ENCODE results near the gene WDR31. TPM values are rescaled to one million over a fixed set of nuclear protein-coding genes. Genes with fewer than 3 reads are reported as not detected.

Gene WDR31
- total RNA-seq, 1 donor from 2014 or later, result 0.35 TPM

DNA sequence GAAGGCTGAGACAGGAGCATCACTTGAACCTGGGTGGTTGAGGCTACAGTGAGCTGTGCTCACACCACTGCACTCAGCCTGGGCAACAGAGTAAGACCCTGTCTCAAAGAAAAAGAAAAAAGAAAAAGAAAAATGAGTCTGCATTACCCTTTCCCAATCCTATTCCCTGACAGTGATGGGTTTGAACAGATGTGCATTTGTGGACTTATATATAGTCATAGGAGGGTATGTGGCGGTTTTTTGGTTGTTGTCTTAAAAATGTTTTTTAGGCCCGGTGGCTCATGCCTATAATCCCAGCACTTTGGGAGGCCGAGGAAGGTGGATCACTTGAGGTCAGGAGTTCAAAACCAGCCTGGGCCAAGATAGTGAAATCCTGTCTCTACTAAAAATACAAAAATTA, 23.3 kb upstream of the WDR31 start:
- no peak overlapping the region for H3K4me3 ChIP-seq (ENCODE audit: low read depth, low read length)
- TF ChIP-seq, protein P1, sequence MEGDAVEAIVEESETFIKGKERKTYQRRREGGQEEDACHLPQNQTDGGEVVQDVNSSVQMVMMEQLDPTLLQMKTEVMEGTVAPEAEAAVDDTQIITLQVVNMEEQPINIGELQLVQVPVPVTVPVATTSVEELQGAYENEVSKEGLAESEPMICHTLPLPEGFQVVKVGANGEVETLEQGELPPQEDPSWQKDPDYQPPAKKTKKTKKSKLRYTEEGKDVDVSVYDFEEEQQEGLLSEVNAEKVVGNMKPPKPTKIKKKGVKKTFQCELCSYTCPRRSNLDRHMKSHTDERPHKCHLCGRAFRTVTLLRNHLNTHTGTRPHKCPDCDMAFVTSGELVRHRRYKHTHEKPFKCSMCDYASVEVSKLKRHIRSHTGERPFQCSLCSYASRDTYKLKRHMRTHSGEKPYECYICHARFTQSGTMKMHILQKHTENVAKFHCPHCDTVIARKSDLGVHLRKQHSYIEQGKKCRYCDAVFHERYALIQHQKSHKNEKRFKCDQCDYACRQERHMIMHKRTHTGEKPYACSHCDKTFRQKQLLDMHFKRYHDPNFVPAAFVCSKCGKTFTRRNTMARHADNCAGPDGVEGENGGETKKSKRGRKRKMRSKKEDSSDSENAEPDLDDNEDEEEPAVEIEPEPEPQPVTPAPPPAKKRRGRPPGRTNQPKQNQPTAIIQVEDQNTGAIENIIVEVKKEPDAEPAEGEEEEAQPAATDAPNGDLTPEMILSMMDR (conservative IDR thresholded peaks at IDR 0.05; ENCODE audit: low read depth, low read length), result no peak
- no peak for DNase-seq (ENCODE audit: low read depth)

DNA sequence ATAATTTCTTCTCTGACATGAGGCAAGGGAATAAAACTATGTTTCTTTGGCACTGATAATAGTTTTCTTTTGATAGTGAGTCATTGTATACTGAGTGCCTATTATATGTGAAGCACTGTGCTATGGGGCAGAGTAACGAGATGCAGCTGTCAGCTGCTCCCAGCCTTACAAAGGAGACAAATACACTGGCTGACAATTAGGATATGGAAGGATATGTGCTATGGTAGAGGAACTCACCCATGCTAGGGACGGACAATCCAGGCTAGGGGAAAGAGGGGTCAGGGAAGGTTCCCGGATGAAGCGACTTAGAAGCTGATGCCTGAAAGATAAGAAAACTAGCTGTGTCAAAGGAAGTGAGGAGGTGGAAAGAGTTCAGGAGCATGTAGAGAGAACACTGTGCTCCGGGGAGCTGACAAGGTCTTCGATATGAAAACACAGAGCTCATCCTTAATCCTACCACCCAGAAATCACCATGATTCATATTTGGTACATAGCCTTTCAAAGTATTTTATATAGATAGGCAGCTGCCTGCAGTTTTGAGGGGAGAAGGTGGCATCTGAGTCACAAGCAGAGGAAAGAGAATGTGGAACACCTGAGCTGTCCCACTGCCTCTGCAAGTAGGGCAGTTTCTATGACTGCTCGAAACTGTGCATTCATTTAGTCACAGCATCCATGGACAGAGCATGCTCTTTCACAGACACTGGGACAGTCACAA, 21.4 kb upstream of the WDR31 start:
- DNase-seq (ENCODE audit: low read depth), result no peak
- TF ChIP-seq, protein P1 (conservative IDR thresholded peaks at IDR 0.05; ENCODE audit: low read depth, low read length), result no peak
- no peak overlapping the region for H3K4me3 ChIP-seq (ENCODE audit: low read depth, low read length)

DNA sequence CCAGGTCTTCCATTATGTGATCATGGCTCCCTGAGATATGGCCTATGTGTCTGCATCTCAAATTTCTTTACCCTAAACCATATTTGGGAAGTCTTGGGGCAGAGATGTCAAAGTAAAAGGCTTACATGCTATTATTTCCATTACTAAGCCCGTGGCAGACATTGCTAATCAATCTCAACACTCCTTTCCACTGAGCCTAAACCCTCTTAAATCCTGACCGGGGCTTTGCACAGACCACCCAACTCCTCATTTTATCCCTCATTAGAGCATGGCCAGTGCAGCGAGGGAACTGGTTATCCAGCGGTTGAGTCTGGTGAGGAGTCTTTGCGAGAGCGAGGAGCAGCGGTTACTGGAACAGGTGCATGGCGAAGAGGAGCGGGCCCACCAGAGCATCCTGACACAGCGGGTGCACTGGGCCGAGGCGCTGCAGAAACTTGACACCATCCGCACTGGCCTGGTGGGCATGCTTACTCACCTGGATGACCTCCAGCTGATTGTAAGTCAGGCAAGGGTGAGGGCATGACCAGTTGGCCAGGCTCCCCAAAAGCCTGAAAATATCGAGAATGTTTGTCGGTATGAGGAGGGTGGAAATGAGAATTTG, 20.3 kb upstream of the WDR31 start:
- no peak for DNase-seq (ENCODE audit: low read depth)
- H3K4me3 ChIP-seq (ENCODE audit: low read depth, low read length), result no peak overlapping the region

DNA sequence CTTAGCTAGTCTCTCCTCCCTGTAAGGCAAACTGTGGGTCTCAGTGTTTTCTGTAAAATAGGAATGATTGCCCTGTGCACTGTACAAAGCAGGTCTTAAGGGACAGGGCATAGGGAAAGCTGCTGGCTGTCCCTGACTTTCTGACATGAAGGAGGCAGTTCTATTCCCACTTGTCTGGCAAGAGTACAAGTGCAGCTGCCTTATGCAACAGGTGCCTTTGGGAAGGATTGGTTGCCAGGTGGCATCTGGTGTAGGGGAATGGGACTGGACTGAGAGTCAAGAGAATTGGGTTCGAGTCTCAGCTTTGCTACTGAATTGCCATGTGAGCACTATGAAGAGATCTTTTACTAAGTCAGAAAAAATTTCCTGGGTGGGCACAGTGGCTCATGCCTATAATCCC, 19.3 kb upstream of the WDR31 start:
- DNase-seq (ENCODE audit: low read depth), result no peak
- TF ChIP-seq, protein P1 (conservative IDR thresholded peaks at IDR 0.05; ENCODE audit: low read depth, low read length), result no peak
- no peak overlapping the region for H3K4me3 ChIP-seq (ENCODE audit: low read depth, low read length)

More for the DNA sequence above, 20.3 kb upstream of the WDR31 start:
- TF ChIP-seq, protein P1 (conservative IDR thresholded peaks at IDR 0.05; ENCODE audit: low read depth, low read length), result no peak

DNA sequence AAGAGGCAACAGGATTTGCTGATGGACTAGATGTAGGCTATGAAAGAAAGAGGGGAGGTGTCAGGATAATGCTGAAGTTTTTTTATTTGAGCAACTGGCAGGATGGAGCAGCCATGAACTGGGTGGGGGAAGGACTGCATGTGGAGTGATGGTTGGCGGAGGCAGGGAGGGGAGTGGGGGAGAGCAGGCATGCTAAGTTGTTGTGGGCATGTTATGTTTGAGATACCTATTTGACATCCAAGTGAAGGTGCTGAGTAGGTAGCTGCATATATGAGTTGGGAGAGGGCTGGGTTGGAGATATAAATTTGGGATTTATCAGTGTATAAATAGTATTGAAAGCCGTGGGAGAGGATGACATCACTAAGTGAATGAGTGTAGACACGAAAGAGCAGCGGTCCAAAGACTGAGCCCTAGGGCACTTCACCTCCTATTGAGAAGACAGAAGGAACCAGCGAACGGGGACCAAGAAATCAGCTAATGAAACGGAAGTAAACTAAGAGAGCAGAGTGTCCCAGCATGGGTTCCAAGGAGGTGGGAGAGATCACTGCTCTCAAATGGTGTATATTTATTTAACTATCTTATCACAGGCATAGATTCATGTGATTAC, 16.7 kb upstream of the WDR31 start:
- no peak overlapping the region for H3K4me3 ChIP-seq (ENCODE audit: low read depth, low read length)
- TF ChIP-seq, protein P1 (conservative IDR thresholded peaks at IDR 0.05; ENCODE audit: low read depth, low read length), result no peak
- no peak for DNase-seq (ENCODE audit: low read depth)

DNA sequence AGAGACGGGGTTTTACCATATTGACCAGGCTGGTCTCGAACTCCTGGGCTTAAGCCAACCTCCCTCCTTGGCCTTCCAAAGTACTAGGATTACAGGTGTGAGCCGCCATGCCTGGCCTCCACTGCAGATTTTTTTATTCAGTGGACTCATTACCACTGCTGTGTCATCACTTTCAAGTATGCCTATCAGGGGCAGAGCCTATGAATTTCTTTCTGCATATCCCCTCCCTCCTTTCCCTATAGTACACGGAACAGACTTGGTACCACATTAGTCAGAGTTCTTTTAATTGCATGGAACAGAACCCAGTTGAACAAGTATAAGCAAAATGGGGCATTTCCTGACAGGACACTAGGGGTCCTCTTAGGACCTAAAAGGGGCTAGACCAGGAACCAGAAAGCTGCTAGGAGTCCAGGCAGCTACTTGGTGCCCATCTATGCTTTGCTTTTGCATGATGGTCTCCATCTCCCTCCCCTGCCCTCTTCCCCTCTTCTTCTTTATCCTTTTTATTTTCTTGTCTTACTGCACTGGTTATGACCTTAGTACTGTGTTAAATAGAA, 15.0 kb upstream of the WDR31 start:
- TF ChIP-seq, protein P1 (conservative IDR thresholded peaks at IDR 0.05; ENCODE audit: low read depth, low read length), result peak; percentile 59
- DNase-seq (ENCODE audit: low read depth), result no peak
- no peak overlapping the region for H3K4me3 ChIP-seq (ENCODE audit: low read depth, low read length)
